Cardiac septum (tissue), 1 donor: ENCODE results near the gene AHNAK2. TPM values are rescaled to one million over a fixed set of nuclear protein-coding genes. Genes with fewer than 3 reads are reported as not detected.
A peak's percentile ranks its signal among the peaks of the same experiment; 100 is the strongest.
"Not testable (repeated sequence)": the region's sequence is repeated elsewhere in the genome, so short reads cannot be mapped to it uniquely, and the experiment has no call there.

Experiments
- DNase-seq: peaks from one replicate; pipeline ENCODE4 v3.0.0-alpha.2; 2020; ENCODE audit warnings: low spot score
- intact Hi-C: fragments of 100-400 bp; cut with DNase I; formaldehyde crosslinking; loops from one replicate; pipeline ENCODE4 v1.14.0; 2022
- total RNA-seq: library from RNA; stranded (reverse); fragmentation: NEBNext Ultra II Directional; extraction: Animal tissue kit (Norgen Biotek cat#: 25700); gene quantifications from one replicate; pipeline ENCODE4 v1.2.1, GENCODE V29; 2021
- donor health status: DM: no; HTN: no; CAD: no.

Gene AHNAK2
- total RNA-seq, 1 donor from 2014 or later, result 4.6 TPM

- intact Hi-C loops, DNase-seq: not testable (repeated sequence)
These were observed 31.9 kb downstream of the AHNAK2 start for GRCh38 chr14:104945986-104946965.

GRCh38 chr14:104945266-104945665 is 32.9 kb downstream of the AHNAK2 start:
- intact Hi-C loops, DNase-seq: not testable (repeated sequence)

DNA sequence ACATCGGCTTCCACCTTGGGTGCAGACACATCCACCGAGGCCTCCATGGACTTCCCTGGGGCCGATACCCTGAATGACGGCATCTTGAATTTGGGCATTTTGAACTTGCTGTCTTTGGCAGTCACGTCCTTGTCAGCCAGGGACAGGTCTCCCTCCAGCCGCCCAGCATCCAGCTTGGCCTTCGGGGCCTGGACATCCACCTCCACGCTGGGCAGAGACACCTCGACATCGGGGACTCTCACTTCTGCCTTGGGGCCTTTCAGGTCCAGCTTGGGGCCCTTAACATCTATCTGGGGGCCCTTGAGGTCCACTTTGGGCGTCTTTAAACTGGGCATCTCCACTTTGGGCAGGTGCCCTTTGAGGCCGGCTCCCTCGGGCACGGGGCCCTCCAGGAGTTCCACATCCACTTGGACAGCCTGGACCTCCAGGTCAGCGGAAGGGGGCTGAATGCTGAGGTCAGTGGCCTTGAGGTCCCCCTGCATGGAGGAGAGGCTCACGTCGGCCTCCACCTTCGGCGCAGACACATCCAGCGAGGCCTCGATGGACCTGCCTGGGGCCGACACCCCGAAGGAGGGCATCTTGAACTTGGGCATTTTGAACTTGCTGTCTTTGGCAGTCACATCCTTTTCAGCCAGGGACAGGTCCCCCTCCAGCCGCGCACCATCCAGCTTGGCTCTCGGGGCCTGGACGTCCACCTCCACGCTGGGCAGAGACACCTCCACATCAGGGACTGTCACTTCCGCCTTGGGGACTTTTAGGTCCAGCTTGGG is 33.6 kb downstream of the AHNAK2 start:
- intact Hi-C loops, result not testable (repeated sequence)

DNA sequence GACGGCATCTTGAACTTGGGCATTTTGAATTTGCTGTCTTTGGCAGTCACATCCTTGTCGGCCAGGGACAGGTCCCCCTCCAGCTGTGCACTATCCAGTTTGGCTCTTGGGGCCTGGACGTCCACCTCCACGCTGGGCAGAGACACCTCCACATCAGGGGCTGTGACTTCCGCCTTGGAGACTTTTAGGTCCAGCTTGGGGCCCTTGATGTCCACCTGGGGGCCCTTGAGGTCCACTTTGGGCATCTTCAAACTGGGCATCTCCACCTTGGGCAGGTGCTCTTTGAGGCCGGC is 34.2 kb downstream of the AHNAK2 start:
- intact Hi-C loops, DNase-seq: not testable (repeated sequence)

More for the DNA sequence above, 33.6 kb downstream of the AHNAK2 start:
- DNase-seq, result not testable (repeated sequence)

DNA sequence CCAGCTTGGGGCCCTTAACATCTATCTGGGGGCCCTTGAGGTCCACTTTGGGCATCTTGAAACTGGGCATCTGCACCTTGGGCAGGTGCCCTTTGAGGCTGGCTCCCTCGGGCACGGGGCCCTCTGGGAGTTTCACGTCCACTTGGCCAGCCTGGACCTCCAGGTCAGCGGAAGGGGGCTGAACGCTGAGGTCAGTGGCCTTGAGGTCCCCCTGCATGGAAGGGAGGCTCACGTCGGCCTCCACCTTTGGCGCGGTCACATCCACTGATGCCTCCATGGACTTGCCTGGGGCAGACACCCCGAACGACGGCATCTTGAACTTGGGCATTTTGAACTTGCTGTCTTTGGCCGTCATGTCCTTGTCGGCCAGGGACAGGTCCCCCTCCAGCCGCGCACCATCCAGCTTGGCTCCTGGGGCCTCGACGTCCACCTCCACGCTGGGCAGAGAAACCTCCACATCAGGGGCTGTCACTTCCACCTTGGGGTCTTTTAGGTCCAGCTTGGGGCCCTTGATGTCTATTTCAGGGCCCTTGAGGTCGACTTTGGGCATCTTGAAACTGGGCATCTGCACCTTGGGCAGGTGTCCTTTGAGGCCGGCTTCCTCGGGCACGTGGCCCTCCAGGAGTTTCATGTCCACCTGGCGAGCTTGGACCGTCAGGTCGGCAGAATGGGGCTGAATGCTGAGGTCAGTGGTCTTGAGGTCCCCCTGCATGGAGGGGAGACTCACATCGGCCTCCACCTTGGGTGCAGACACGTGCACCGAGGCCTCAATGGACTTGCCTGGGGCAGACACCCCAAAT is 34.8 kb downstream of the AHNAK2 start:
- intact Hi-C loops, DNase-seq: not testable (repeated sequence)

DNA sequence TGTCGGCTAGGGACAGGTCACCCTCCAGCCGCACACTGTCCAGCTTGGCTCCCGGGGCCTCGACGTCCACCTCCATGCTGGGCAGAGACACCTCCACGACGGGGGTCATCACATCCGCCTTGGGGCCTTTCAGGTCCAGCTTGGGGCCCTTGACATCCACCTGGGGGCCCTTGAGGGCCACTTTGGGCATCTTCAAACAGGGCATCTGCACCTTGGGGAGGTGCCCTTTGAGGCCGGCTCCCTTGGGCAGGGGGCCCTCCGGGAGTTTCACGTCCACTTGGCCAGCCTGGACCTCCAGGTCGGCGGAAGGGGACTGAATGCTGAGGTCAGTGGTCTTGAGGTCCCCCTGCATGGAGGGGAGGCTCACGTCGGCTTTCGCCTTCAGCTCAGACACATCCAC is 35.6 kb downstream of the AHNAK2 start:
- no peak for DNase-seq
- intact Hi-C loops, result no loop called here

GRCh38 chr14:104941508-104942365 is 36.4 kb downstream of the AHNAK2 start:
- intact Hi-C loops, result no loop called here

DNA sequence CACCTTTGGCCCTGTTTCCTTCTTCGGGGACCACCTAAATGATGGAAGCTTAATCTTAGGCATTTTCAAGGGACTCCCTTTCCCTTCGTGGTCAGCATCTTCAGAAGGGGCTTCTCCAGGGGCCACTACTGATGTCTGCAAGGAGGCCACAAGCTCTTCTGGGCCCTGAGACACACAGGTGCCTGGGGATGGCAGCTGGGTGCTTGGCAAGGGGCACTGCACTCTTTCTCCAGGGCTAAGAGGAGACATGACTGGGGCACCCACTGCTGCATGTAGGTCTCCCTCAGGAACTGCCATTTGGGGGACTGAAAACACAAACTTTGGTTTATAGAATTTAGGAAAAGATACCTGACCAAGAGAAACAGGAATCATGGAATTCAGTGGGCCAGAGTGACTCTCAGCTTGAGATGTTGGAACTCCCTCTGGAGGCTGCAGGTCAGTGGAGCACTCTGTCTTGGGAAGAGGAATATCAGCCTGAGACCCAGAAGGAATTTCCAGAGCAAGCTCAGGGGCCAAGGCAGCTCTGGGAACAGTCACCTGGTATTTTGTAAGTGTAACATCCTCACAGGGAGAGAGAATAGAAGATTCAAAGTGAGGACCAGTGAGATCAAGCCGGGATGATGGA is 37.5 kb downstream of the AHNAK2 start:
- intact Hi-C loops, result no loop called here
- DNase-seq, result peak; percentile 63

More at GRCh38 chr14:104941508-104942365, 36.4 kb downstream of the AHNAK2 start:
- DNase-seq, result no peak

DNA sequence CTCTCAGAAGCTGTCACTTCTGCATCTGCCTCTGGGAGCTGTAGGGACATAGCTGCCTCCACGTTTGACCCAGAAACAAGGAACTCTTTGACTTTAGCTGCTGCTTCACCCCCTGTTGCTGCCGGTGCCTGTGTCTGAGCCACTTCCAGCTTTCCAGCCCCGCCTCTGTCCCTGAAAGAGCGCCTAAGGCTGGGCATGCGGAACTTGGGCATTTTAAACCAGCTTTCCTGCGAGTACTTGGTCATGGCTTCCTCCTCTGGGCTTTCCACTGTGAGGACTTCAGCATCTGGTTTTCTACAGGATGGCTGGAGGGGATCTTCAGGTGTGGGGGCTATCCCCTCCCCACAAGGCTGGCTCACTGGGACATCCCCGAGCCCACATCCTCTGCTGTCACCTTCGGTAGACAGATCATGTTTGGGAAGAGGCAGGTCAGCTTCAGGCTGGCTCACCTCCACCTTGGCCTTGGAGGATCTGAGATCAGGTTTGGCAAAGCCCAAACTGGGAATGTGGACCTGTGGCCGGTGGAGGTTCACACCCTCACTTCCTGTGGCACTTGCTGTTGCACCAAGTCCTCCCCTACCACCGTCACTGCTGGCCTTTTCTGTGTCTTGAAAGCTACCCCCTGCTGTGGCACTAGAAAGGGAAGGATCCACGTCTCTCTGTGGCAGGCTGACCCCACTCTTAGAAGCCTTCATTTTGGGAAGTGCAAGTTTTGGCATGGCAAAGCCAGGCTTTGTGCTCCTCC is 38.3 kb downstream of the AHNAK2 start:
- intact Hi-C loops, result no loop called here
- no peak for DNase-seq

- intact Hi-C loops, result no loop called here
- no peak for DNase-seq
These were observed 39.2 kb downstream of the AHNAK2 start for GRCh38 chr14:104938960-104939359.

- intact Hi-C loops, result no loop called here
- DNase-seq, result no peak
These were observed 39.7 kb downstream of the AHNAK2 start for GRCh38 chr14:104938436-104938835.

GRCh38 chr14:104937694-104938365 is 40.3 kb downstream of the AHNAK2 start:
- intact Hi-C loops, result no loop called here
- no peak for DNase-seq

DNA sequence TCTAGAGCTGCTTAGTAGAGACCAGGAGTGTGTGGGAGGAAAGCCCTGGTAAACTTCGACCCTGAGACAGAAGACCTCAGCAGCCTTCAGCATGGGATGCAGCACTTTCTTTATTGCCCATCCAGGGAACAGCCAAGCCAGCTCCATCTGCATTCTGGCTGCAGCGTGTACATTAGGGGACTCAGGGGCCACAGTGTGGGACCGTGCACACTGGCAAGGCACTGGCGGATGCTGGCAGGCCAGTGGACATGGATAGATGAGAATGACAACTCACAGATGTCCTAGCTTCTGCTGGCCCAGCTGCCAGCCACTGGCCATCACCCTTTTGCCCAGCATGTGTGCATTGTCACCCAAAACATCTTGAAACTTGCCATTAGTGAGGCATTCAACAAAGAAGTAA is 41.0 kb downstream of the AHNAK2 start:
- intact Hi-C loops, result no loop called here

DNA sequence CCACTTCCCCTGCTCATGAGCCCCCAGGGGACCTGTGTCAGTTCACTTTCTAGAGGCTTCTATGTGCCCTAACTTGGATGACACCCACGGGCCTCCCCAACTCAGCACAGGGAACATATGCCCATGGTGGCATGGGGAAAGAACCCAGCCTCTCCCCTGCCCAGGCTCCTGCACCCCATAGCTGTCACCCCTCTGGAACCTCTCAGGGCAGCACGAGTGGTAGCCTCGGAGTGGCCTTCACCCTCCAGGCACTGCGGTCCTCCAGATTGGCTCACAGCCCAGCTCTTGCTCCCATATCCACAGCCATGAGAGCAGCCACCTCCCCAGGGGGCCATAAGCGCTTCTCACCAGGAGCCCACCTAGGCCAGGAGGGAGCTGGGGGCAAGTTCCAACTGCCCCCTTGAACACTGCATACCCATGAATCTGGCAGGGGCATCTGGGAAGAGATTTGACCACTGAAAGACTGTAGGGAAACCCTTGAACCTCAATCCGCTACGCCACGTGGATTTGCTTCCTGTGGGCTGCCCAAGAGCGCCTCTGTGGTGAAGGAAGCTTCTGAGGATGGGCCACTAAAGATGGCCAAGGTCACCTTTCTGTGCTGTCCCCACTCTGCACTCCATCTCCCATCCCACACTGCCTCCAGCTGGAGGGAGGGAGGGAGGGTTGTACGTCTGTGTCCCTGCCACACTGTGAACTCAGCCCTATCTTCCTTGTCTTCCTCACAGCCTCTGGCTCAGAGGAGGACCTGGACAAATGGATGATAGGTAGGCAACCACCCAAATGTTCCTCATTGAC is 41.6 kb downstream of the AHNAK2 start:
- DNase-seq, result no peak
- intact Hi-C loops, result no loop called here

More for the DNA sequence above, 41.0 kb downstream of the AHNAK2 start:
- no peak for DNase-seq

DNA sequence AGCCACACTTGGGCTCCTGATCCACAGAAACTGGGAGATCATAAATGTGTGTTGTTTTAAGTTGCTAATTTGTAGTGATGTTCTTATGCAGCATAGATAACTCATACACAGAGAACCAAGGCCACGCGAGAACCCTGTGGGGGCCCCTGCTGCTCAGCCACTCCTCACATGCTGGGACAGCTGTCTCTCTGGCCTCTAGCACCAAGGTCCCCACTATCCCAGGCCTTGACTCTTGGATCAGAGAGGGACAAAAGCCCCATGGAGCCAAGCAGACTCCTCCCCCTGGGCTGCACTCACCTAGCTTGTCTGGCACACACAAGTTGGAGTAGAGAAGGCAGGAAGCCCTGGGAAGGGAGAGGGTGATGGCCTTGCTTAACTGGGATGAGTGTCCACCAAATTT is 42.2 kb downstream of the AHNAK2 start:
- intact Hi-C loops, result no loop called here

DNA sequence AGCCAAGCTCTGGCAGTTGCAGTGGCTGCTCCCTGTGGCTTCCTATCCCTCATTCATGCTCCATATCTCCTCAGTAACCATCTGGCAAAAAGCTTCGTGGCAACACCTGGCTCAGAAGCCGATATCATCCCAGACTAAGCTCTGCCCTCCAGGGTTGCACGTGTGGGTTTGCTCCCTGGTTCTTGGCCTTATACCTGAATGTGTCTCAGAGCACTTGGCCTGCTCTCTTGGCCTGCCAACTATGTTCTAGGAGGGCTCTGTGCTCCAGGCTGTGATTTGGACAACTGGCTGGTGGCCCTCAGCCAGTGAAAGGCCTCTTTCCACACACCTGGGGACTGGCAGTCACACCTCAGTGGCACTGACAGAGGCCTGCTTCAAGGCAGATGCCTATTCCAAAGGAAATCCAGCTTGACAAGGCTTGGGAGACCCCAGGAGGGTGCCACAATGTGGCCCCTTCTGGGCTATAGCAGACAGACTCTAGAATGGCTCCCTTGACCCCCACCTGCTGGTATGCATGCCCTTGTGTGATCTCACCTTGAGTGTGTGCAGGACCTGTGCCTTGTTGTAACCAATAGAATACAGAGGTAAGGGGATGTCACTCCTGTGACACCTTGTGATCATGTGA is 43.0 kb downstream of the AHNAK2 start:
- no peak for DNase-seq
- intact Hi-C loops, result no loop called here

More for the DNA sequence above, 42.2 kb downstream of the AHNAK2 start:
- DNase-seq, result no peak
